ENCODE data around the gene COL11A2.

Gene COL11A2

DNA sequence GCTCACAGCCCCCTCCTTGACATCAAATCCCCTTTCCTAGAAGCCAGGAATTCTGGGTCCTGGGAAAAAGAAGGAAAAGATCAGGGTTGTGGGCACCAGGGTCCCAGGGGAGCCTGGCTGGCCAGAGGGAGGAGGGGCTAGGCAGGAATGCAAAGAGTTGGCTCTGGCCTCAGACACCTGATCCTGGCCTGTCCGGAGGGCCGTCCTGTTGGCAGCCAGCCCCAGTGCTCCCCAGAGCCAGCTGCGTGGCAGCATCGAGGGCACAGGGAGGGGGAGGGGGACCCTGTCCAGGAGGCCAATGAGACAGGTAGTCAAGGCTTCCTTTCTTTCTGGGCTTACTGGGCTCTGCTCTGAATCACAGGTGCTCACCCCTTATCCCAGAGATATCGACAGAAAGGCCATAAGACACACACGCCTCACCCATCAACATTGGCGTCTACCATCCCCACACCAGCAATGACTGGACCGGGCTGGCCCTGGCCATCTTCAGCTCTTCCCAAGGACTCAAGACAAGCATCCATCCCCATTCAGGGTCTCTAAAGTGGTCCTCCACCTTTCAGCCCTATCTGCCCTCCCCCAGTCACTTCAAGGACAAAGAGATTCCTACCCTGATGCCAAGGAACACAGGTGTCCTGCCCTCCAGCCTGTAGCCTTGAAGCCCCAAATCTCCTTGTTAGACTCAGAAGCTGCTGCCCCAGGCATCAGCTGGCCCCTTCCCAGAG, 723 bp downstream of the COL11A2 start:
- no peak for DNase-seq

DNA sequence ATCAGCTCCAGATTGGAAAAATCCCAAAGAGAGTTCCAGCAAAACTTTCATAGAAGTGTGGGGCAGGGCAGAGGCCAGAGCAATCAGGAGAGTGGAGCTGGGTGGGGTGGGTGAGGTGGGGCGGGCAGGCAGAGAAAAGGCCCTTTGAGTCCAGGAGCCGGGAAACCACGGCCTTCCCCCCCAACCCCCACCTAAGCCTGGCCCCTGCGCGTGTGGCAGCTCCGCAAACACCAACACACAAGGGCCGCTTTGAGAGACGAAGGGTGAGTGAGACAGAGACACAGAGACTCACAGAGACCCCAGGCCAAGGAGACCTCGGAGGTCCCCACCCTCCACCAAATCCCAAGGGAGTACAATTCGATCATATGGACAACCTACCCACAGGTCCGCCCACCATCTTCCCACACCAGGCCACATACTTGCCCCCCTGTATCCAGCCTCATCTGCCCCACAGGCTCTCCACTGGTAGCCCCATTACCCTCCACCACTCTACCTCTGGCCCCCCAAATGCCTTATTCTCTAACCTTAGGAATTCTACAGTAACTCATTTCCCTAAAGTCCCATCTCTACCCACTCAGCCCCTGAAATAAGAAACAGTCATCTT, 1.7 kb downstream of the COL11A2 start:
- DNase-seq, result no peak

DNA sequence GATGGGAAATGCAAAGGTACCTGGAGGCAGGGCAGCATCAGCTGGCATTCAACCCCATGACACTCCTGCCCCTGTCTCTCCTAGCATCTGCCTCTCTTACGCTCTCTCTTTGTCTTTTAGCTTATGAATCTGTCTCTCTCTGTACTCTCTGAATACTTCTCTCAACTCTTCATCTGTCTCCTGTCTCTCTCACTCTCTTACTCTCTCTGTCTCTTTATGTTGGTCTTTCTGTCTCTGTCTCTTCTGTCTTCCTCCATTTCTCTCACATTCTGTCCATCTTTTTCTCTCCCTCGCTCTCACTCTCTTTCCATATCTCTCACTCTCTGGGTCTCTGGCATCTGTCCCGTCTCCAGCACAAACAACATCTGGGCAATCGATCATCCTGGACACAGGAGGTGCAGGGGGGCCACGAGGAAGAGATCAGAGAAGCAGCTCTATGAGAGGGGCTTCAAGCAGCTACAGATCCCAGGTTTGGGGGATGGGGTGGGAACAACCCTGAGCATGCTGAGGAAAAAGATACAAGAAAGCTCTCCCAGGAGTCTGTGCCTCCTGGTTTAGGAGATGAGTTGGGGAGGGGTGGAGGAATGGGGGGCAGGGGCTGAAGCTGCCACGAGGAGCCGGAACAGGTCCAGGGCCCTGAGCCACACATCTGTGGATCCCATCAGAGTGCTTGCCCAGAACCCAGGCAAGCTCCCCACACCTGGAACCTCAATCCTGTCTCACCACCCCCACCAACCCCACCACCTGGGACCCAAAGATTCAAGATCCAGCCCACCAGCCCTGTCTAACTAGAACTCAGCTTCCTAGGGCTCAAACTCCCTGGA, 2.4 kb downstream of the COL11A2 start:
- DNase-seq, result no peak

DNA sequence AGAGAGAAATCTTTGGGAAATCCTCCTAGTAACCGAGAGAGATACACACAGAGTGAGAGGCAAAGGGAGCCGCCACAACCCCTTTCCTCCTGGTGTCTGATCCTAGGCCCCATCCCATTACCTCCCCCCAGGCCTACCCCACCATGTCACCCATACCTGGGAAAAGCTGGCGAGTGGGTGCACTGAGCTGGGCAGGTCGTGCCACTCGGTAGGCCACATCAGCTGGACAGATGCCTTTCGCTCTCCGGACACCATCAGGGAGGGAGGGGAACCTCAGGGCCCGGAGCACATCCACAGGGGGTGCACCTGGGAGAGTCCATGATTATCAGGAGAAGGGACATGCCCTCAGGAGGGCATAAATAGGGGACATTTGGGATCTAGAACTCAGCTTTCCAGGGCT, 3.1 kb downstream of the COL11A2 start:
- DNase-seq, result no peak

DNA sequence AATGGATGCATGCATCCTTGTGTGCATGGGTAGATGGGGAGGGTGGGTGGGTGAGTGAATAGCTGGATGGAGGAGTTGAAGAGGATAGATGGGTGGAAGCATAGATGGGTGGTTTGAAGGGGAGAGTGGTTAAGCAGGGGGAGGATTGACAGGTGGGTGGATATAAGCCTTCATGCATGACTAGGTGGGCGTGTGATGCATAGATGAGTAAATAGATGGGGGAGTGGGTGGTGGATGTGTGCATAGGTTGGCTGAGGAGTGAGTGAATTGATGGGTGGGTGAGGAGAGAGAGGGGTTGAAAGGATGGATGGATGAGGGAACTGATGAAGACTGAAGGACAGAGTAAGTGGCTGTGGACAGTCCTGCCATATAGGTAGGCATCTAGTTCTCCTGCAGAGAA, 4.5 kb downstream of the COL11A2 start:
- no peak for DNase-seq

DNA sequence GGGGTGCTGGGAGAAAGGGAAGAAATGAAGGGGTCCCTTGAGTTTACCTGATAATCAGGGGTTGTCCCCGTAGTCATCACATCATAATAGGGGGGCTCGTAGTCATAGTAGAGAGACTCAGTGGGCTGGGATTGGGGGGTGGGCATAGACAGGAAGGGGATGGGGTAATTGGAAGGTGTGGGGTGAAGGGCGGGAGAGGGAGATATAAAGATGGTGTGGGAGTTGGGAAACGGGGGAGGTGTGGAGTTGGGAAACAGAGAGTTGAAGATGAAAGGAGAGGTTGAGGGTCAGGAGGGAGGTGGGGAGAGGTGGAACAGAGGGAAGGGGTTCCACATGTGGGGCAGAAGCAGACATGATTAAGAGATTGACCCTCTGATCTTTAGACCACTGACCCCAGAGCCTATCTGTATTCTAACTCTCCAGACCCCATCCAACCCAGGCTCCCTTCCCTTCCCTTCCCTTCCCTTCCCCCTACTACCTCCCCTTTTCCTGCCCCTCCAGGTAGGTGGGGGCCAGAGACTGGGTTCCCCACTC, 6.5 kb downstream of the COL11A2 start:
- DNase-seq, result no peak

DNA sequence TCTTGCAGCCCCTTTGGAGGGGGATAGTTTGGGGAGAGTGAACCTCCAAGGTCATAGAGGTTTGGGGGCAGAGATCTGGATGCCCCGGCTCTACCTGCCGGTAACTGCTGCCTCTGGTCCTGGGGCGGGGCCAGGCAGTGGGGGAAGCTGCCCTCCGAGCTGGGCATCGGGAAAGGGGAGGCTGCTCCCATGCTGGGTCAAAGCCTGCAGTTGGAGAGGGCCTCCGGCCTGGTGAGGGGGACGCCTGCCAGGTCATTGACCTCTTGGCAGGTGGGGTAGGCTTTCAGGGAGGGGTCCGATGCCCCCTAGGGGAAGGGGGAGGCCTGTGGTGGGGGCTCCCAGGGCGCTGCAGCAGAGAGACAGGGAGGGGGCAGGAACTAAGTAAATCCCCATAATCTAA, 7.1 kb downstream of the COL11A2 start:
- no peak for DNase-seq

DNA sequence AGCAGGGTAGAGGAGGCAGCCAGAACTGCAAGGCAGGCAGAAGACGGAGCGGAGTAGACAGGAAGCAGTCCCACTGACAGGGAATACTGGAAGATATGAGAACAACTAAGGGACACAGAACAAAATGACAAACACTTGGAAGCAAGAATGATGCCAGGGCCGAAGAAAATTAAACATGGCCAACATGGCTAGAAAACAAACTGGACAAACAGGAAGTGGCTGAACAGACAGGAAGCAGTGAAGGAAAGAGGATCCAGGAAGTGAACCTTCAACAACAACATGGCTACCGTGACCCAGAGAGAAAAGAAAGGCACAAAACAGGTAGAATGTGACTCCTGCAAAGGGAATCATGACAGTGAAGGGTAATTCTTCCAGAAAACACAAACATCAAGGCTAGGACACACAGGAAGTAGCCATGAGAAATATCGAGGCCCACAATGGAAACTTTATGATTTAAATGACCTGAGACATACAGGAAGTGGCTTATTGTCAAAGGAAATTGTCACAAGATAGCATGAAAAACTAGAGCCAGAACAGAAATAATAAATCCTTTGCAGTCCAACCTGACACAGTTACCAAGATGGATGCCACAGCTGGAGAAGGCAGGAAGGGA, 9.1 kb downstream of the COL11A2 start:
- no peak for DNase-seq

DNA sequence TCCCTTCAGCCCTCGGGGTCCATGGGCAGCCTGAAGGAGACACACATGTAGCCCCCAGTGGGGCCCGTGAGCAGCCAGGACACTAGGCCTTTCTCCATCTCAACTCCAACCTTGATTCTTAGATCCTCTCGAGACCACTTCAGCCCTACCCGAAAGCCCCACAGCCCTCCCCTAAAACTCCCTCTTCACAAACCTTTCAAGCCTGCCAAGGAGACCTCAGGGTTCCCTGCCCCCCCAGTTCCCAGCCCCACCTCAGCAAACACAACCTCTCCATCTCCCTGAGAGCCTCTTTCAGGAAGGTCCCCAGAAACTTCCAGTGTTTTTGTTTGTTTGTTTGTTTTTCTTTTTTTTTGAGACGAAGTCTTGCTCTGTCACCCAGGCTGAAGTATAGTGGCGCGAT, 11.1 kb downstream of the COL11A2 start:
- no peak for DNase-seq

DNA sequence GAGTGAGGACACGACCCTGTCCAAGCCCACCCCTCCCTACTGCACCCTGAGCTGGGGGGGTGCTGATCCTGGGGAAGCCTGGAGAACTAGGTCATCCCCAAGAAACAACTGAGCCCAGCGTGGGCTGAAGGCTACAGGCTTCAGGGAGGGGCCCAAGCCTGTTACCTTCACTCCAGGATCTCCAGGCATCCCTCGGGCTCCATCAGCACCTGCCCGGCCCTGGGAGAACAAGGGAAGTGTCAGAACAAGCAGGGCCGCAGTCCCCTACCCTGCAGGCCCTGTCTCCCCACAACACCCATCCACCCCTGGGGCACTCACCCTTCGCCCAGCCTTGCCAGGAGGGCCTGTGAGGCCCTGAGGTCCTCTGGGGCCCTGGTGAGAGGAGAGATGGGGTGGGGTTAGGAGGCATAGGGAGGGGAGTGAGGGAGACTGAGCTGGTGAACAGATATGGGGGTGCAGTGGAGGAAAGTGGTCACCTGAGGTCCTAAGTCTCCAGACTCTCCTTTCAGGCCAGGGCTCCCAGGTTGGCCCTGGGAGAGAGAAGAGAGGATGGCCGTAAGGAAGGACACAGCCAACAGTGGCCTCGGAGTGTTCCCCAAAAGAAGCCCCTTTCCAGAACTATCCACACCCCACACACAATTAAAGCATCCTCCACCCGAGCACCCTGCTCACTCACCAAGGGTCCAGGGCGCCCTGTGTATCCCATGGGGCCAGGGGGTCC, 13.4 kb downstream of the COL11A2 start:
- no peak for DNase-seq

DNA sequence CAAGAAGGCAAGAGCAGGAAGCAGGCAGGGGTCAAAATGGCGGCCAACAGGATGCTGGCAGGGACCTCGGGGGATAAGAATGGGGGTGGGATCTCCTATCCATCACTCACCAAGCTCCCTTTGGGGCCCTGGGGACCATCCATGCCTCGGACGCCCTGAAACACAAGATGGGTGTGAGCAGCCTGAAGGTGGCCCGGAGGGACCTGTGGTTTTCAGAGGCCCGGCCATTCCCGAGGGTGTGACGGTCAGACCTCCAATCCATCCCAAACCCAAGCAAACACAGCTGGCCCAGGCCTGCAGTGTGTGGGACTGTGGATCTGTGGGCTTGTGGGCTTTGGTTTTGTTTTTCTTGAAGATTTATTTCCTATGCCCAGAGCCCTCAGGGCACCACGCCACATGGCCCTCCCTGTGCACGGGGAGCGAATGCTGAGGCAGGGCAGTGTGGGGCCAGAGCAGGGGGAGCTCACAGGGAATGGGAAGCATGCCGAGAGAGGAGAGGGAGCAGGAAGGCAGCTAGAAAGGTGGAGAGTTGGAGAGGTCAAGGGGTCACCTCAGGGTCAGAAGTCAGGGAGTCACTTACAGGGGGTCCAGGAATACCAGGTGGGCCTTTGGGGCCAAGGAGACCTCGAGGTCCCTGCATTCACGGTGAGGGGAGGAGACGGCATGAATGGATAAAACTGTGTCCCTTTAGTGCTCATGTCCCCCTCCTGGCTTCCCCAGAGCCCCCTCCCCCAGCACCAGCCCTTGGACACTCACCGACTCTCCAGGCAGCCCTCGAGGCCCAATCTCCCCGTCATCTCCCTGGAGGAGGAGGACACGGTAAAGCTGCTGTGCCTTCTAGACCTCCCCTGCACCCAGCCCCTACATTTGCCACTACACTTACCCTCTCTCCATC, 14.5 kb downstream of the COL11A2 start:
- no peak for DNase-seq

DNA sequence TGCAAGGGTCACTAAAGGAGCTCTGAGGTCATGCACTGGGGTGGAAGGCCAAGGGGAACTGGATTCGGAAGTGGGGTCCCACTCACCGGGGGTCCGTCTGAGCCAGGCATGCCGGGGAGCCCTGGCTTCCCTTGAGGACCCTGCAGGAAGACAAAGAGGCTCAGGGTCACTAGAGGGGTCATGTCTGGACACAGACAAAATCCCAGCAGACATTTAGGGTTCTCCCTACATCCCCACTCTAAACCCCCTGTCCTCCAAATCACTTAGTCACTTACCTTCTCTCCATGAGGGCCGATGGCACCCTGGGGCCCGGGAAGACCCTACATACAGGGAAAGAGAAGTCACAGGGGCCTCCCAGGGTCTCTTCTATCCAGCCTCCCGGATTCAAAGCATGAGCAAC, 15.4 kb downstream of the COL11A2 start:
- DNase-seq, result no peak

DNA sequence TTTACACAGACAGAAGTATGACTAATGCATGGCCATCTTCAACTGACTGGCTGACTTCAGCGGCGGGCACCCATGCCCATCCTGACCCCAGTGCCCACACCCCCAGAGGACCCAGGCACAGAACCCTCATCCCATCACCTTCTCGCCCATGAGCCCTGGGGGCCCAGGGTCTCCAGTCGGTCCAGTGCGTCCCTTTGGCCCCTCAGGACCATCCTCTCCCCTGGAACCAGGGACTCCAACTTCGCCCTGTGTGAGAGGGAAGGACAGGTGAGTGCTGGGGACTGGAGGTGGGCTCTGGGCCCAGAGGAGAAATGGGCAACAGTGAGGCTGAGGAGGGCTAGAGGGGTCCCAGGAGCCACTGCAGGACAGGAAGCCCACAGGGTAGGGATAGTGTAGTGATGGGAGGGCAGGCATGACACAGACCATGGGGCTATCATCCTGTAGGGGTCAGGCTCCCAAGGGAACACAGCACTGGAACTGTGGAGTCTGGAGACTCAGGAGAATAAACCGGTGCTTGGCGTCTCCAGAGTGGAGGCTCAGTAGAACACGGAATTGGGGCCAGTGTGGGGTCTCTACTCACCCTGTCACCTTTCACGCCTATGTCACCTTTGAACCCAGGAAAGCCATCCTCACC, 16.7 kb downstream of the COL11A2 start:
- DNase-seq, result no peak

DNA sequence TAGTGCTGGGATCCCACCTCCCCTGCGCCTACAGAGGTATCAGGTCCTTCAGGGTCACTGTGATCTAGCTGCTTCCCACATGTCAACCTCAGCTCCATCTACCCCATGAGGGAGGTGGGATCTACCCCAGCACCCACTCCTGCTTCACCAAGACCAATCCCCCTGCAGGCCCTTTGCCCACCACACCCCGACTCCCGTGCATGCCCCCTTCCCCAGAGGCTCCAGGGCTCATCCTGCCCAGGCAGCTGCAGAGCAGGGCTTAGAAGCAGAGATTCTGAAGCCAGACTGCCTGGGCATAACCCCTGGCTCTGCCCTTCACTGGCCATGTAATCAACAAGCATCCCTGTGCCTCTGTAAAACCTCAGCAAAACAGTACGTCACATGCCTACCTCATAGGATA, 17.5 kb downstream of the COL11A2 start:
- no peak for DNase-seq

DNA sequence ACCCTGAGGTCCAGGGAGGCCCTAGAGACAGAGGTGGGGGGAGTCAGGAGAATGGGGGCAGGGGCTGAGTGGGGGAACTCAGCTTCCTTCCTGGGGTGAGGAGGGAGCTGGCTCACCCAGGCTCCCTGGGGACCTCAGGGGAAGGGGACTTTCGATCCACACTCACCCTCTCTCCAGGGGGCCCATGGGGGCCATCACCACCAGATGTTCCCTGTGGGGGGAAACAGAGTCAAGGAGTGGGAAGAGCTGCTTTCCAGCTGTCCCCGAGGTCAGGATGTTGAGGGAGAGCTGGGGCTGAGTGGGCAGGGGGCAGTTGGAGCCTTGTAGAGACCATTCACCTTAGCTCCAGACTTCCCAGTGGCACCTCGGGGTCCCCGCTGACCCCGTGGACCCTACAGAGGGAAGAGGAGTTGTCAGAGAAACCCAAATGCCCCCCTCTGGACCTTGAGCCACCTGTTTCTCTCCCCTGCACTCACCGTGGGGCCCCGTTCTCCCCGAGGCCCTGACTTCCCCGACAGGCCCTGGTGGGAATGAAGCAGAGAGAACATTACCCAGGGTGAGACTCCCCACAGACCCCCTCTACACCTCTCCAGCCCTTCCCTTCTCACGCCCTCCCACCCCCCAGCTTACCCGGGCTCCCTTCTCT, 18.6 kb downstream of the COL11A2 start:
- no peak for DNase-seq

DNA sequence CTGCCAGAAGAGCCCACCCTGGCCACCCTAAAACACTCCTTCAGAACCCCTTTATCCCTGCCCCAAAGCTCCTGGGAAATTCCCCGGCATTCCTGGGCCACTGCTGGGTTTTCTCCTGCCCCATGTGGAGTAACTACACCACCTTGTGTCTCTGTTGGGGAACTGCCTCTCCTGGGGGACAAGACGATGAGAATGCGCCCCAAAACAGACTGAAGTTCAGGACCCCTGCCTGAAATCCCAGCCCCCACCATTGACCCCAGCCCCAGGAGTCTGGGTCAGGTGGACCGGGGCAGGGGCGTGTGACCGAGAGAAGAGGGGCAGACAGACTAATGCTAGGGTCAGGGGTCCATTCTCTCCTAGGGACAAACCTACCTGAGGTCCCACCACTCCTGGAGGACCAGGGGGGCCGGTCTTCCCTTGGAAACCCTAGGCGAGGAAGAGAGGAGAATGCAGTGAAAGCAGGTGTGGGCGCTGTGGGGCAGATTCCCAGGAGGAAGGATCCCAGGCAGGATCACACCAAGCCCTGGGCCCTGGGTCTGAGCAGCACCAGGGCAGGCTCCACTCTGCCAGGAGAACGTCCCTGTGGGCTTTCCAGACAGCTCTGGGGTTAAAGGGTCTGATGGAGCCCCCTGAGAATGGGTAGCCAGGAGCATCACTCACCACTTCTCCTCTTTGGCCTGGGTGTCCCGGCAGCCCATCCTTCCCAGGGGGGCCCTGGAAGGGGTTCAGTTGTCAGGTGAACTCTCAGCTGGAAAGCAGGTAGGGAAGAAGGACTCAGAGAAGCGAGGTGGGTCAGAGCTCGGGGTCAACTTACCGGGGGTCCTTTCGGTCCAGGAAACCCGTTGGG, 19.4 kb downstream of the COL11A2 start:
- no peak for DNase-seq

DNA sequence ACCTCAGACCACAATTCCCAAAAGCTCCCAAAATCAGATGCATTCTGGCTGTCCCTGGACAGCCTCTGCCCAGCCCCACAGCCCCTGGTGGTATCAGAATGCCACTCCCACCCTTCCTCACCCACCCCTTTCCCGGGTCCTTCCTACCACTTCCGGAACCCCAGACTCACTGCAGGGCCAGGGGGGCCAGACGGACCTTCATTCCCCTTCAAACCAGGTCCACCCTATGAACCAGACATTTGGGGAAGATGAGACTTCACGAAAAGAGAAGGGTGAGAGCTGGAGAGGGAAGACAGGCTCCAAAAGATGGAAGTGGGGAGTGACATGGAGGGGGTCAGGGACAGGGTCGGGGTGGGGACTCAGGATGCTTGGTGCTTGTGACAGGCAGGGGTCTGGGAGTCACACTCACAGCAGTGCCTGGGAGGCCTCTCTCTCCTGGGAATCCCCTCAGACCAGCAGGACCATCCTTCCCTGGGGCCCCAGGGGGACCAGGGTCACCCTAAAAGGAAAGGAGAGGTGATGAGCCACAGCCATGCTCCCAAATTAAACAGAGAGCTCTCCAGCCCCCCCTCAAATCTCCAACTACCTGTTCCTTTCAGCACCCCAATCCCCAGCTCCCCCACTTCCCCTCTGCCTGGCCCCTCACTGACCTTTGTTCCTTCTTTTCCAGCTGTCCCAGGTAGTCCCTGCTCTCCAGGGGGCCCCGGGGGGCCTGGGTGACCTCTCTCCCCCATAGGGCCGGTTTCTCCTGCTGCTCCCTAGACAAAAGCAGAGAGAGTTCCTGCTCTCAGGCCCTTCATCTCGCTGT, 20.2 kb downstream of the COL11A2 start:
- no peak for DNase-seq

DNA sequence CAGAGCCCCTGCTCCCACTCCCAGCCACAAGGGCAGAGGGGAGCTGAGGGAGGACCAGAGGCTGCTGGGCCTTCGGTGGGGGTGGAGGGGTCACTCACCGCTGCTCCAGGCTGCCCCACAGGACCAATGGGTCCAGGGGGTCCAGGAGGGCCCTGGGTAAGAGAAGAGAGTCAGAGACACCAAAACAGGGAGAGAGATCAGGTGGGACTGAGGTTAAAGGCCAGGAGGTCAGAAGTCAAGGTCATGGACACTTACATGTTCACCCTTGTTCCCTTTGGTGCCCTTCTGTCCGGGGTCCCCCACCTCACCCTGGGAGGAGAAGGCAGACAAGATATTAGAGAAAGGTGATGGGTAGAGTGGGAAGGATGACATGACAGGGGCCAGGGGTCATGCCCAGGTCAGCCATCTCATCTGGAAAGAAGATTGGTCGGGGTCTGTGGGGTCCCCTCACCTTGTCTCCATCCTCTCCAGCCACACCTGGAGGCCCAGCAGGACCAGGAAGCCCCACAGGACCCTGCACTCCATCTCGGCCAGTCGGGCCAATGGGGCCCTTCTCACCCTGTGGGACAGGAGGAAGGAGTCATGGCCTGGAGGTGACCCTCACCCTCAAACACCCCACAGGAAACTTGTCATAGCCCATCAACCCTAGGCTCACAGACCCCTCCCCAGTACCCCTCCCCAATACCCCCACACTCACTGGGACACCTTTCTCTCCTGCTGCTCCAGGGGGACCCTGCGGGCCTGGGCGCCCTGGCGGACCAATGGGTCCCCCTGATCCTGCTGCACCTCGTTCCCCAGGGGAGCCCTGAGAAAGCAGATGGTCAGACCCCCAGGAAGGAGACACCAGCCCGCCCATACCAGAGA, 21.0 kb downstream of the COL11A2 start:
- no peak for DNase-seq
